ENCODE results near the gene XCR1.

The XCR1 gene

GRCh38 chr3:45988362-45988761 is 38.9 kb downstream of the XCR1 start:
- Histone ChIP-seq H3K9me3 (ENCODE audit: control insufficient read depth, insufficient read depth, low read depth, low read length) (no peaks in the 10 kb centered on the region), H3K4me3 (ENCODE audit: low read depth, low read length) (no peak overlapping the region), H3K4me1 (ENCODE audit: control insufficient read depth, insufficient read depth, low read length) (peaks cover 6% of the 10 kb centered on the region; the same call in 1 of the 2 replicates), H3K27ac (ENCODE audit: extremely low read depth, low read depth, low read length) (no peak overlapping the region), H3K36me3 (ENCODE audit: control insufficient read depth in 2 of 2, insufficient read depth in 1 of 2, low read length in 2 of 2) (peaks cover 0 to 27% of the 10 kb centered on the region in 2 experiments; a peak in 1 of 3 replicates)
- ChIA-PET CTCF (no interaction called here), POLR2A (no interaction called here)
- TF ChIP-seq KLF8 (tag by site-specific recombination; IDR thresholded peaks at IDR 0.05) = no peak
- no peak for TF ChIP-seq ZNF639 (tag by site-specific recombination; IDR thresholded peaks at IDR 0.05)
- no peak for TF ChIP-seq ZBTB1 (tag by site-specific recombination; IDR thresholded peaks at IDR 0.05)
- TF ChIP-seq TRIM28 (IDR thresholded peaks at IDR 0.05; ENCODE audit: borderline replicate concordance, low read length) = no peak
- no peak for TF ChIP-seq ZNF585B (tag by site-specific recombination; IDR thresholded peaks at IDR 0.05)
- no peak for TF ChIP-seq ZNF624 (tag by site-specific recombination; IDR thresholded peaks at IDR 0.05)
- no peak for TF ChIP-seq ZNF175 (tag by site-specific recombination; IDR thresholded peaks at IDR 0.05)
- no peak for TF ChIP-seq ZSCAN16 (tag by site-specific recombination; IDR thresholded peaks at IDR 0.05)
- no peak for TF ChIP-seq HOXD13 (CRISPR knock-in tag; IDR thresholded peaks at IDR 0.05; ENCODE audit: borderline replicate concordance)
- no peak for TF ChIP-seq ZNF571 (tag by site-specific recombination; IDR thresholded peaks at IDR 0.05)
- TF ChIP-seq ZSCAN23 (tag by site-specific recombination; IDR thresholded peaks at IDR 0.05) = no peak
- TF ChIP-seq ZIC2 (tag by site-specific recombination; IDR thresholded peaks at IDR 0.05) = no peak

- H3K27ac ChIP-seq (ENCODE audit: extremely low read depth, low read depth, low read length) = no peak overlapping the region
- peaks cover 6% of the 10 kb centered on the region; the same call in 1 of the 2 replicates for H3K4me1 ChIP-seq (ENCODE audit: control insufficient read depth, insufficient read depth, low read length)
- CTCF ChIA-PET = no interaction called here
Observed at GRCh38 chr3:45987368-45988291, 39.7 kb downstream of the XCR1 start.

More at GRCh38 chr3:45987368-45988291, 39.7 kb downstream of the XCR1 start:
- H3K4me3 ChIP-seq (ENCODE audit: low read depth, low read length) = no peak overlapping the region
- H3K9me3 ChIP-seq (ENCODE audit: control insufficient read depth, insufficient read depth, low read depth, low read length) = no peaks in the 10 kb centered on the region
- TF ChIP-seq HOXA7 (CRISPR knock-in tag; IDR thresholded peaks at IDR 0.05; ENCODE audit: borderline replicate concordance) (no peak), ZNF701 (tag by site-specific recombination; IDR thresholded peaks at IDR 0.05) (no peak), ZNF624 (tag by site-specific recombination; IDR thresholded peaks at IDR 0.05) (no peak), ZNF747 (tag by site-specific recombination; IDR thresholded peaks at IDR 0.05) (no peak), ZBTB21 (tag by site-specific recombination; IDR thresholded peaks at IDR 0.05) (no peak), ZNF248 (tag by site-specific recombination; IDR thresholded peaks at IDR 0.05) (no peak), KLF7 (tag by site-specific recombination; IDR thresholded peaks at IDR 0.05; ENCODE audit: borderline replicate concordance) (no peak), ZNF571 (tag by site-specific recombination; IDR thresholded peaks at IDR 0.05) (no peak), ZNF596 (tag by site-specific recombination; IDR thresholded peaks at IDR 0.05) (no peak), PRDM6 (tag by site-specific recombination; IDR thresholded peaks at IDR 0.05) (no peak), ZSCAN18 (tag by site-specific recombination; IDR thresholded peaks at IDR 0.05) (no peak), ZNF449 (tag by site-specific recombination; IDR thresholded peaks at IDR 0.05) (no peak), ZNF391 (tag by site-specific recombination; IDR thresholded peaks at IDR 0.05; ENCODE audit: borderline replicate concordance, low read depth) (no peak), ZNF830 (tag by site-specific recombination; IDR thresholded peaks at IDR 0.05; ENCODE audit: low read depth) (no peak), HOXD13 (CRISPR knock-in tag; IDR thresholded peaks at IDR 0.05; ENCODE audit: borderline replicate concordance) (no peak), ZNF146 (tag by site-specific recombination; IDR thresholded peaks at IDR 0.05) (no peak), ZNF610 (tag by site-specific recombination; IDR thresholded peaks at IDR 0.05; ENCODE audit: borderline replicate concordance) (no peak)
- H3K36me3 ChIP-seq (ENCODE audit: control insufficient read depth in 2 of 2, insufficient read depth in 1 of 2, low read length in 2 of 2) = peaks cover 0 to 34% of the 10 kb centered on the region in 2 experiments; a peak in 1 of 3 replicates
- POLR2A ChIA-PET = no interaction called here

All from HEK293 (cell line).